KOPT-K1 (cell line): ENCODE measurements around the gene ZNF674.
A peak's percentile ranks its signal among the peaks of the same experiment; 100 is the strongest.

Experiments
- H3K27ac ChIP-seq: fragments of 200-600 bp; sonication (generic); 2 replicates; pipeline ENCODE4 v1.5.1; 2016; ENCODE audit warnings: antibody characterized with exemption, mild to moderate bottlenecking, low read depth, low read length; ENCODE audit not compliant: poor library complexity, severe bottlenecking
- H3K36me3 ChIP-seq: fragments of 200-600 bp; sonication (generic); 2 replicates; pipeline ENCODE4 v1.5.1; 2017; ENCODE audit warnings: antibody characterized with exemption, mild to moderate bottlenecking, low read length, moderate library complexity; ENCODE audit not compliant: insufficient read depth
- H3K9me3 ChIP-seq: fragments of 200-600 bp; sonication (generic); 2 replicates; pipeline ENCODE4 v1.5.1; 2017; ENCODE audit warnings: antibody characterized with exemption, low read length, mild to moderate bottlenecking; ENCODE audit not compliant: insufficient read depth, poor library complexity, severe bottlenecking

The ZNF674 gene

GRCh38 chrX:46574774-46575381 lies 29.7 kb upstream of the ZNF674 start:
- Histone ChIP-seq H3K36me3 (no peaks in the 10 kb centered on the region; the same call in 1 of the 2 replicates), H3K27ac (peak overlapping the region; percentile 57), H3K9me3 (no peaks in the 10 kb centered on the region)

GRCh38 chrX:46573892-46574773 lies 28.9 kb upstream of the ZNF674 start:
- H3K27ac ChIP-seq: peak overlapping the region; percentile 57
- no peaks in the 10 kb centered on the region for H3K9me3 ChIP-seq
- H3K36me3 ChIP-seq: no peaks in the 10 kb centered on the region; the same call in 1 of the 2 replicates

GRCh38 chrX:46573331-46573891 lies 28.2 kb upstream of the ZNF674 start, which contains the start of gene CHST7:
CHST7 (plus strand) TSS chrX:46573765; CDS start chrX:46573932, 167 bp downstream.
- H3K9me3 ChIP-seq: no peaks in the 10 kb centered on the region
- H3K27ac ChIP-seq: peak within 1 kb of the TSS; percentile 57
- no peaks in the 10 kb centered on the region; the same call in 1 of the 2 replicates for H3K36me3 ChIP-seq

GRCh38 chrX:46572340-46572936 lies 27.2 kb upstream of the ZNF674 start:
- H3K9me3 ChIP-seq: no peaks in the 10 kb centered on the region
- peak overlapping the region; percentile 57 for H3K27ac ChIP-seq
- no peaks in the 10 kb centered on the region for H3K36me3 ChIP-seq

GRCh38 chrX:46571423-46572339 lies 26.5 kb upstream of the ZNF674 start:
- Histone ChIP-seq H3K36me3 (no peaks in the 10 kb centered on the region), H3K27ac (no peak overlapping the region), H3K9me3 (no peaks in the 10 kb centered on the region)

- Histone ChIP-seq H3K9me3 (no peaks in the 10 kb centered on the region), H3K36me3 (no peaks in the 10 kb centered on the region), H3K27ac (no peak overlapping the region)
Measured at GRCh38 chrX:46569621-46570020, 24.4 kb upstream of the ZNF674 start.

GRCh38 chrX:46567388-46567787 lies 22.2 kb upstream of the ZNF674 start:
- H3K9me3 ChIP-seq: no peaks in the 10 kb centered on the region
- no peak overlapping the region for H3K27ac ChIP-seq
- H3K36me3 ChIP-seq: no peaks in the 10 kb centered on the region

- H3K9me3 ChIP-seq: no peaks in the 10 kb centered on the region
- H3K27ac ChIP-seq: no peak overlapping the region
- no peaks in the 10 kb centered on the region for H3K36me3 ChIP-seq
Measured at GRCh38 chrX:46561824-46562657, 16.8 kb upstream of the ZNF674 start.

- Histone ChIP-seq H3K36me3 (no peaks in the 10 kb centered on the region), H3K9me3 (no peaks in the 10 kb centered on the region), H3K27ac (no peak overlapping the region)
Measured at GRCh38 chrX:46559062-46559461, 13.8 kb upstream of the ZNF674 start.

GRCh38 chrX:46554942-46555341 lies 9.7 kb upstream of the ZNF674 start:
- no peak overlapping the region for H3K27ac ChIP-seq
- no peaks in the 10 kb centered on the region for H3K9me3 ChIP-seq
- H3K36me3 ChIP-seq: no peaks in the 10 kb centered on the region

GRCh38 chrX:46553935-46554334 lies 8.7 kb upstream of the ZNF674 start:
- Histone ChIP-seq H3K36me3 (peaks cover 1% of the 10 kb centered on the region; the same call in 1 of the 2 replicates), H3K9me3 (no peaks in the 10 kb centered on the region), H3K27ac (no peak overlapping the region)

GRCh38 chrX:46551494-46552128 lies 6.4 kb upstream of the ZNF674 start:
- Histone ChIP-seq H3K36me3 (peaks cover 16% of the 10 kb centered on the region), H3K9me3 (no peaks in the 10 kb centered on the region), H3K27ac (no peak overlapping the region)

- Histone ChIP-seq H3K9me3 (no peaks in the 10 kb centered on the region), H3K27ac (no peak overlapping the region), H3K36me3 (peaks cover 18% of the 10 kb centered on the region)
Measured at GRCh38 chrX:46549914-46550313, 4.7 kb upstream of the ZNF674 start.
